Psoas muscle (tissue), 8 donors: ENCODE results near the gene TTC9. TPM values are rescaled to one million over a fixed set of nuclear protein-coding genes. Genes with fewer than 3 reads are reported as not detected.

Experiments
- ATAC-seq, 4 donors: fragments of 200-7000 bp; cut with Tn5 transposase; one replicate each; pipeline ENCODE4 v1.9.1; 2020; ENCODE audit warnings: moderate library complexity in 3 of 4, mild to moderate bottlenecking in 2 of 4
- DNase-seq, 2 donors: peaks; one replicate each; pipeline ENCODE4 v3.0.0-alpha.2; 2020
- H3K27ac ChIP-seq: fragments of 200-600 bp; one replicate; pipeline ENCODE4 v1.8.0; 2022
- H3K27me3 ChIP-seq, 3 donors: fragments of 200-600 bp in 1 of 3; one replicate each; pipeline versions ENCODE4 v1.6.1 to v1.8.0; 2013 to 2022; ENCODE audit warnings: low read length in 2 of 3, mild to moderate bottlenecking in 2 of 3, moderate library complexity in 1 of 3; ENCODE audit not compliant: insufficient read depth in 3 of 3
- H3K36me3 ChIP-seq, 2 donors: fragments of 200-600 bp in 1 of 2; one replicate each; pipeline versions ENCODE4 v1.6.1 to v1.8.0; 2013 to 2022; ENCODE audit warnings: low read depth in 1 of 2, mild to moderate bottlenecking in 1 of 2, moderate library complexity in 1 of 2; ENCODE audit not compliant: insufficient read depth in 1 of 2
- H3K4me1 ChIP-seq: fragments of 200-600 bp; one replicate; pipeline ENCODE4 v1.8.0; 2022
- H3K4me3 ChIP-seq: fragments of 200-600 bp; one replicate; pipeline ENCODE4 v1.8.0; 2022; ENCODE audit warnings: mild to moderate bottlenecking
- H3K9me3 ChIP-seq: fragments of 200-600 bp; one replicate; pipeline ENCODE4 v1.8.0; 2022
- WGBS, 3 donors: extraction: QIAGEN DNeasy Blood & Tissue Kit; methylation state at CpG; one replicate each; pipeline versions ENCODE4 v1.1.6 to v1.1.7; 2013; 5-methylcytosine and 5-hydroxymethylcytosine counted together
- intact Hi-C, 2 donors: fragments of 100-400 bp; cut with DNase I; formaldehyde crosslinking; loops; one replicate each; pipeline versions ENCODE4 v1.11.0 to v1.14.2; 2022
- polyA plus RNA-seq, 3 donors: library from polyadenylated mRNA; stranded (reverse); fragments of 200-250 nt; gene quantifications; one replicate each; pipeline ENCODE4 v1.2.3, GENCODE V29; 2013
- total RNA-seq, 4 donors: library from RNA; stranded (reverse); fragmentation: NEBNext Ultra II Directional in 2 of 4; extraction: Animal tissue kit (Norgen Biotek cat#: 25700) in 2 of 4; gene quantifications; one replicate each; pipeline versions ENCODE4 v1.2.1 to v1.2.4, GENCODE V29; 2021 to 2023
- TF ChIP-seq, protein P1 (sequence below): fragments of 200-600 bp; IDR thresholded peaks from one replicate; pipeline ENCODE4 v1.8.0; 2022; ENCODE audit warnings: antibody characterized with exemption
- donor health status: healthy with polysubstance abuse.
- donor health status: DM: no; HTN: no; CAD: no; lungs with moderate emphysema.
- donor health status: Bipolar disorder and iron deficiency.
- donor health status: healthy.
- donor health status: DM: yes; HTN: yes; CAD: no.
- donor health status: DM: no; HTN: no; CAD: no.
- donor health status: DM: no; HTN: no; CAD: no.
- donor health status: DM: yes; HTN: yes; CAD: no.

Gene TTC9
- total and polyA plus RNA-seq, 7 donors = 2.5 to 15.1 (median 5.4) TPM

DNA sequence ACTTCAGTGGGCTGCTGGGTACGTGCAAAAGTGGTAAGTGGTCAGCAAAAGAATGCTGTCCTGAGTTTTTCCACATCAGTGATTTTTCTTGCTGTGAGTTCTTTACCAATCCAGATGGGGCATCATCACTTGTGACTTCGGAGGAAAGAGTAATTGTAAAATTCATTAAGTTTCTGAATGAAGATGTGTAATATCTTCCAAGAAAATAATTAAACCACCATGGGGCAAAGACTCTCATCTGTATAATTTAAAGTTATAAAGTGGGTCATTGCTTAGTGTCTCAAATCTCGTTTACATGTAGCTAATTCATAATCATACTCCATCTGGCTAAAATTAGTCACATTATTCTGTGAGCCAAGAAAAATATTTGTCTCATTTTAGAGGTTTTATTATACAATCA, 30.5 kb upstream of the TTC9 start:
- peaks cover 0 to 38% (median 1%) of the 10 kb centered on the region in 3 donors for H3K27me3 ChIP-seq
- no peak overlapping the region for H3K27ac ChIP-seq
- DNase-seq = no peak
- H3K36me3 ChIP-seq = no peaks in the 10 kb centered on the region
- ATAC-seq = no peak
- H3K4me3 ChIP-seq = no peak overlapping the region
- intact Hi-C loops = no loop called here
- no peaks in the 10 kb centered on the region for H3K9me3 ChIP-seq
- 50 to 51% (median 50%) methylated on average over 3 of the region's 3 CpGs for WGBS, 3 donors
- H3K4me1 ChIP-seq = no peaks in the 10 kb centered on the region
- TF ChIP-seq, protein P1, sequence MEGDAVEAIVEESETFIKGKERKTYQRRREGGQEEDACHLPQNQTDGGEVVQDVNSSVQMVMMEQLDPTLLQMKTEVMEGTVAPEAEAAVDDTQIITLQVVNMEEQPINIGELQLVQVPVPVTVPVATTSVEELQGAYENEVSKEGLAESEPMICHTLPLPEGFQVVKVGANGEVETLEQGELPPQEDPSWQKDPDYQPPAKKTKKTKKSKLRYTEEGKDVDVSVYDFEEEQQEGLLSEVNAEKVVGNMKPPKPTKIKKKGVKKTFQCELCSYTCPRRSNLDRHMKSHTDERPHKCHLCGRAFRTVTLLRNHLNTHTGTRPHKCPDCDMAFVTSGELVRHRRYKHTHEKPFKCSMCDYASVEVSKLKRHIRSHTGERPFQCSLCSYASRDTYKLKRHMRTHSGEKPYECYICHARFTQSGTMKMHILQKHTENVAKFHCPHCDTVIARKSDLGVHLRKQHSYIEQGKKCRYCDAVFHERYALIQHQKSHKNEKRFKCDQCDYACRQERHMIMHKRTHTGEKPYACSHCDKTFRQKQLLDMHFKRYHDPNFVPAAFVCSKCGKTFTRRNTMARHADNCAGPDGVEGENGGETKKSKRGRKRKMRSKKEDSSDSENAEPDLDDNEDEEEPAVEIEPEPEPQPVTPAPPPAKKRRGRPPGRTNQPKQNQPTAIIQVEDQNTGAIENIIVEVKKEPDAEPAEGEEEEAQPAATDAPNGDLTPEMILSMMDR = no peak

DNA sequence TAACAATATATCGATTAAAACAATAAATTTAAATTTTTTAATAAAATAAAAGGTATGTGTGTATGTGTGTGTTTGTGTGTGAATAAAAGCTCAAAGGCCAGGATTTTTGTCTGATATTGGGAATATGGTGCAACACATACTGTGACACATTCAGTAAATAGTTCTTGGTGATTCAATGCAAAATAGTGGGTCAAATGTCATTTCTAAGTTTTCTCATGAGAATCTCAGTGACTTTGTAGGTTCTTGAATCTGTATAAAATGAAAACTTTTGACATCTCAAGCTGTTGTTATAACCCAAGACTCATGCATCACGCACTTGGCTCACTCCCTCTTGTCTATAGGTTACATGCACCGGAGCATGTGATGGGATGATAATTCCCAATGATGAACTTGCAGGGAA, 25.1 kb upstream of the TTC9 start:
- intact Hi-C loops = no loop called here
- Histone ChIP-seq H3K27ac (no peak overlapping the region), H3K9me3 (no peaks in the 10 kb centered on the region), H3K27me3 (peaks cover 0 to 3% (median 0%) of the 10 kb centered on the region in 3 donors), H3K4me3 (no peak overlapping the region), H3K4me1 (no peaks in the 10 kb centered on the region), H3K36me3 (no peaks in the 10 kb centered on the region)
- 87 to 95% (median 92%) methylated on average over 3 of the region's 3 CpGs for WGBS, 3 donors
- TF ChIP-seq, protein P1 = no peak
- no peak for ATAC-seq
- DNase-seq = no peak

DNA sequence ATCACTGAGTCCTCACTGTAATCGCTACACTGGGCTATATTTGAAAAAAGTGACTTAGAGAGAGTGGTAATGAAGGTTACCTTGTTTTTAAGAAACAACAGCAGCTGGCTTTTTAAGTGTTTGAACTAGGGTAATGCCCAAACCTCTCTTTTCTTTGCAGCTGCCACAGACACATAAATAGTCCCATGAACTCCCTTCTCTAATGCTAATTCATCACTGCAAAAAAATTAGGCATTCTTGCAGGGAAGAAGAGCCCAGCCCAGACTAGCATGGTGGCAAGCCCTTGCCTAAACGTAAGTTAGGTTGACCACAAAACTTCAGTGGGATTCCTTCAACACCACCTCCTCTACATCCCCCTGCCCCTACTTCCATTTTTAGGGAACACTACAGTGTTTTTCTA, 23.4 kb upstream of the TTC9 start:
- no peak for DNase-seq
- Histone ChIP-seq H3K36me3 (no peaks in the 10 kb centered on the region), H3K4me1 (no peaks in the 10 kb centered on the region), H3K27me3 (peaks cover 0 to under 1% (median 0%) of the 10 kb centered on the region in 3 donors), H3K4me3 (no peak overlapping the region), H3K9me3 (peaks cover 3% of the 10 kb centered on the region), H3K27ac (no peak overlapping the region)
- WGBS, 3 donors = 38 to 56% (median 56%) methylated on average over 2 of the region's 2 CpGs
- intact Hi-C loops = no loop called here
- ATAC-seq = no peak
- TF ChIP-seq, protein P1 = no peak

DNA sequence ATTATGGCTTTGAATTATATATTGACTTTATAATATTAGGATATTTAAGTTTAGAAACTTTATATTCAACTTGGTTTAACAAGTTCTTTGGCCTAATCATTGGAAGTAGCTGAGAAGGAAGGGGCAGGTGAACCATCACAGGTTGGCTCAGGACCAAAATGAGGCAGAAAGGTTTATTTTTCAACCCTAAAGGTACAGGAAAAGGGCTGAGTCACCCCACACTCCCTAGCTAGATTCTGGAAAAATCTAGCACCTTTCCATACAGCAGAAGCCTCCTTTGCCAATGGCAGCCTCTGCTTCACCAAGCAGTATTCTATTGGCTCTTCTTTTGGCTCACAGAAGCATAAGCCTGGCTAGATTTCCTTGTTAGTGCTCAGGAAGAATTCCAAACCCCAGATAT, 22.0 kb upstream of the TTC9 start:
- intact Hi-C loops = loop anchor here (5.0 kb wide), 2 partner anchors 93 to 198 kb away; no protein-coding TSS in a partner anchor
- TF ChIP-seq, protein P1 = no peak
- Histone ChIP-seq H3K4me3 (no peak overlapping the region), H3K9me3 (peaks cover 3% of the 10 kb centered on the region), H3K36me3 (no peaks in the 10 kb centered on the region), H3K4me1 (no peaks in the 10 kb centered on the region), H3K27me3 (no peaks in the 10 kb centered on the region), H3K27ac (no peak overlapping the region)
- ATAC-seq = no peak
- DNase-seq = no peak

DNA sequence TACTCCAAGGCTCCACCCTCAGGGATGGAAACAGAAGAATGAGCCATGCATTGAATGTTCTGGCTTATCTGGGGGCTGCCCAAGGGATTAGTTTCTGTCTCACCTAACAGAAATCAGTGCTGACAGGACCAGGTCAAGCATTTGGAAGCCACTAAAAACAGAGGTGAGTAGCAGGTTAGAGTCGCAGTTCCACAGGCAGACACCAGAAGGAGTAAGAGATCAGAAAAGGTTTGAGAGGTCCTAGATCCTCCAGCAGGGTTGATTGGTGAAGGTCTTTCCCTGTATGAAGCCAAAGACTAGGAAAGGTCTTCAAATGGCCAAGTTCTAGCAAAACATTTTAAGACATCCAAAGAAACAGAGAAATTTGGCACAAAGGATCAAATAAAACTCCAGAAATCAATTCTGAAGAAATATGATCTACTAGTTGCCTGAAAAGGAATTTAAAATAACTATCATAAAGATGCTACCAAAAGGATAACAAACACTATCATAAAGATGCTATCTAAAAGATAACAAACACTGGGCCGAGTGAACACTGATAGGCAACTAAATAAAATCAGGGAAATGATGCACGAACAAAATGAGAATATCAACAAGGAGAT, 19.5 kb upstream of the TTC9 start:
- Histone ChIP-seq H3K9me3 (peaks cover 24% of the 10 kb centered on the region), H3K4me3 (no peak overlapping the region), H3K4me1 (no peaks in the 10 kb centered on the region), H3K27me3 (no peaks in the 10 kb centered on the region), H3K36me3 (no peaks in the 10 kb centered on the region), H3K27ac (no peak overlapping the region)
- TF ChIP-seq, protein P1 = peak; percentile 58
- intact Hi-C loops = loop anchor here (5.0 kb wide), 2 partner anchors 90 to 195 kb away; no protein-coding TSS in a partner anchor
- DNase-seq = no peak
- WGBS, 3 donors = 51 to 56% (median 51%) methylated on average over 3 of the region's 3 CpGs
- peak in 3 of 4 donors; percentile 59 to 65 (median 64) for ATAC-seq
